Glomerular endothelial cell (primary cell): ENCODE data around the gene KIT. TPM values are rescaled to one million over a fixed set of nuclear protein-coding genes. Genes with fewer than 3 reads are reported as not detected.
"Not testable (repeated sequence)": the region's sequence is repeated elsewhere in the genome, so short reads cannot be mapped to it uniquely, and the experiment has no call there.

Source experiments
- DNase-seq: peaks from one replicate; pipeline ENCODE4 v3.0.0-alpha.2; 2011; ENCODE audit warnings: low read depth, low spot score; ENCODE audit errors: extremely low read depth
- total RNA-seq: library from RNA; depleted of rRNA; stranded (reverse); fragments of >200 nt; gene quantifications from 2 replicates; pipeline ENCODE4 v1.2.3, GENCODE V29; 2015

Gene KIT
- 54.5 and 129 TPM in 2 replicates for total RNA-seq

- no peak for DNase-seq
These were observed at the start of gene KIT for GRCh38 chr4:54657551-54658251. Gene KIT, plus strand, starts transcription at chr4:54657957. Its CDS starts 58 bp downstream, at chr4:54658015.

- DNase-seq = no peak
These were observed 48.4 kb upstream of the KIT start for GRCh38 chr4:54609310-54609709.

GRCh38 chr4:54614149-54614548 is 43.6 kb upstream of the KIT start:
- DNase-seq = no peak

GRCh38 chr4:54620773-54621172 is 37.0 kb upstream of the KIT start:
- no peak for DNase-seq

- DNase-seq = no peak
These were observed 32.4 kb upstream of the KIT start for GRCh38 chr4:54625391-54625790.

GRCh38 chr4:54626113-54626512 is 31.6 kb upstream of the KIT start:
- DNase-seq = no peak

- no peak for DNase-seq
These were observed 25.2 kb upstream of the KIT start for GRCh38 chr4:54632537-54632936.

GRCh38 chr4:54633102-54633740 is 24.5 kb upstream of the KIT start:
- DNase-seq = not testable (repeated sequence)

- DNase-seq = no peak
These were observed 22.4 kb upstream of the KIT start for GRCh38 chr4:54635318-54635717.

- no peak for DNase-seq
These were observed 20.4 kb upstream of the KIT start for GRCh38 chr4:54637325-54637724.

- not testable (repeated sequence) for DNase-seq
These were observed 16.7 kb upstream of the KIT start for GRCh38 chr4:54641101-54641500.

- DNase-seq = no peak
These were observed 14.6 kb upstream of the KIT start for GRCh38 chr4:54643172-54643571.

- no peak for DNase-seq
These were observed 13.6 kb upstream of the KIT start for GRCh38 chr4:54643958-54644751.

GRCh38 chr4:54645830-54646229 is 11.9 kb upstream of the KIT start:
- DNase-seq = no peak

- no peak for DNase-seq
These were observed 10.7 kb upstream of the KIT start for GRCh38 chr4:54647070-54647469.

- DNase-seq = no peak
These were observed 6.7 kb upstream of the KIT start for GRCh38 chr4:54651050-54651449.

- DNase-seq = no peak
These were observed 3.0 kb upstream of the KIT start for GRCh38 chr4:54654753-54655152.

GRCh38 chr4:54657185-54657550 is 589 bp upstream of the KIT start:
- DNase-seq = no peak

GRCh38 chr4:54658252-54659093 is 716 bp downstream of the KIT start:
- no peak for DNase-seq

GRCh38 chr4:54659313-54659712 is 1.6 kb downstream of the KIT start:
- DNase-seq = no peak
